HG03457 (cell line): Measurements from ENCODE around the gene TRAF3IP1.

Source experiments
- ATAC-seq: cut with Tn5 transposase; IDR thresholded peaks from one replicate; pipeline ENCODE4 v1.9.1; 2021; ENCODE audit warnings: moderate number of reproducible peaks; ENCODE audit not compliant: unreplicated experiment

TRAF3IP1 gene

GRCh38 chr2:238378230-238379095 is 58.1 kb downstream of the TRAF3IP1 start:
- ATAC-seq = no peak

- ATAC-seq = no peak
These were observed 58.9 kb downstream of the TRAF3IP1 start for GRCh38 chr2:238379096-238379810.

- no peak for ATAC-seq
These were observed 60.0 kb downstream of the TRAF3IP1 start for GRCh38 chr2:238380336-238380735.

GRCh38 chr2:238380785-238381184 is 60.5 kb downstream of the TRAF3IP1 start:
- ATAC-seq = no peak

GRCh38 chr2:238381341-238382115 is 61.2 kb downstream of the TRAF3IP1 start:
- ATAC-seq = no peak

- no peak for ATAC-seq
These were observed 62.1 kb downstream of the TRAF3IP1 start for GRCh38 chr2:238382381-238382781.

GRCh38 chr2:238383135-238383534 is 62.8 kb downstream of the TRAF3IP1 start:
- no peak for ATAC-seq

GRCh38 chr2:238383743-238384380 is 63.5 kb downstream of the TRAF3IP1 start:
- ATAC-seq = no peak

- no peak for ATAC-seq
These were observed 67.0 kb downstream of the TRAF3IP1 start for GRCh38 chr2:238387332-238387731.

GRCh38 chr2:238388794-238389193 is 68.5 kb downstream of the TRAF3IP1 start:
- no peak for ATAC-seq

GRCh38 chr2:238389988-238390589 is 69.8 kb downstream of the TRAF3IP1 start:
- ATAC-seq = no peak

- no peak for ATAC-seq
These were observed 70.8 kb downstream of the TRAF3IP1 start for GRCh38 chr2:238391042-238391689.

- ATAC-seq = no peak
These were observed 76.3 kb downstream of the TRAF3IP1 start for GRCh38 chr2:238396663-238397062.

- no peak for ATAC-seq
These were observed 77.0 kb downstream of the TRAF3IP1 start for GRCh38 chr2:238397356-238397755.

GRCh38 chr2:238398577-238398976 is 78.3 kb downstream of the TRAF3IP1 start:
- ATAC-seq = no peak

- ATAC-seq = no peak
These were observed 78.8 kb downstream of the TRAF3IP1 start for GRCh38 chr2:238399094-238399493.

- no peak for ATAC-seq
These were observed 81.2 kb downstream of the TRAF3IP1 start for GRCh38 chr2:238401551-238401950.

GRCh38 chr2:238403632-238404405 is 83.5 kb downstream of the TRAF3IP1 start:
- no peak for ATAC-seq
